ENCODE data around the gene NRXN3. TPM values are rescaled to one million over a fixed set of nuclear protein-coding genes. Genes with fewer than 3 reads are reported as not detected.

Gene NRXN3
- total RNA-seq, 1 donor: 2.5 TPM

DNA sequence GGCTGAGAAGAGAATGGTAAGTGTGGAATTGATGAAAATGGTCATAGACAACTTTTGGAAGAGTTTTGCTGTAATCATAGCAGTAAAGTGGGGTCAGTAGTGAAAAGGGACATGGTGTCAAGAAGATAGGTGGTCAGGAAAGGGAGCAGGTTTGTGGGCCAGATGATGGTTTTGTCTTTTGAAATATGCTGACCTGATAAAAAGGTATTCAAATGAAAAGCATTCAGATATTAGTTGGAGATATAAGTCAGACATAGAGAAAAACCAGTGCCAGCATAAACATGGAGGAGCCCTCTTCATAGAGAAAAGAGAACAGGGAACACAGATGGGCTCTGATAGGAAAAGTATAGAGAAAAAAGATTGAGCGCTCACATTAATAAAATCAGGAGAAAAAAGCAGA, 518.3 kb downstream of the NRXN3 start:
- Histone ChIP-seq H3K36me3 (ENCODE audit: insufficient read depth, low read length) (no peaks in the 10 kb centered on the region), H3K4me1 (ENCODE audit: insufficient read depth, low read length) (no peaks in the 10 kb centered on the region), H3K9me3 (ENCODE audit: low read depth, low read length) (no peaks in the 10 kb centered on the region), H3K4me3 (ENCODE audit: insufficient read depth, low read length) (no peak overlapping the region), H3K27ac (ENCODE audit: low read depth, low read length) (no peak overlapping the region), H3K79me2 (ENCODE audit: insufficient read depth, low read length) (no peaks in the 10 kb centered on the region), H3K4me2 (ENCODE audit: insufficient read depth, low read length) (no peak overlapping the region), H2AFZ (ENCODE audit: low read length) (no peak overlapping the region), H4K20me1 (ENCODE audit: insufficient read depth, low read length) (no peaks in the 10 kb centered on the region), H3K27me3 (ENCODE audit: insufficient read depth, low read length) (no peaks in the 10 kb centered on the region)
- TF ChIP-seq, protein P1, sequence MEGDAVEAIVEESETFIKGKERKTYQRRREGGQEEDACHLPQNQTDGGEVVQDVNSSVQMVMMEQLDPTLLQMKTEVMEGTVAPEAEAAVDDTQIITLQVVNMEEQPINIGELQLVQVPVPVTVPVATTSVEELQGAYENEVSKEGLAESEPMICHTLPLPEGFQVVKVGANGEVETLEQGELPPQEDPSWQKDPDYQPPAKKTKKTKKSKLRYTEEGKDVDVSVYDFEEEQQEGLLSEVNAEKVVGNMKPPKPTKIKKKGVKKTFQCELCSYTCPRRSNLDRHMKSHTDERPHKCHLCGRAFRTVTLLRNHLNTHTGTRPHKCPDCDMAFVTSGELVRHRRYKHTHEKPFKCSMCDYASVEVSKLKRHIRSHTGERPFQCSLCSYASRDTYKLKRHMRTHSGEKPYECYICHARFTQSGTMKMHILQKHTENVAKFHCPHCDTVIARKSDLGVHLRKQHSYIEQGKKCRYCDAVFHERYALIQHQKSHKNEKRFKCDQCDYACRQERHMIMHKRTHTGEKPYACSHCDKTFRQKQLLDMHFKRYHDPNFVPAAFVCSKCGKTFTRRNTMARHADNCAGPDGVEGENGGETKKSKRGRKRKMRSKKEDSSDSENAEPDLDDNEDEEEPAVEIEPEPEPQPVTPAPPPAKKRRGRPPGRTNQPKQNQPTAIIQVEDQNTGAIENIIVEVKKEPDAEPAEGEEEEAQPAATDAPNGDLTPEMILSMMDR (IDR thresholded peaks at IDR 0.05; ENCODE audit: extremely low read depth, low read depth, low read length): no peak
- DNase-seq (ENCODE audit: insufficient read length, low spot score, missing footprints): no peak

DNA sequence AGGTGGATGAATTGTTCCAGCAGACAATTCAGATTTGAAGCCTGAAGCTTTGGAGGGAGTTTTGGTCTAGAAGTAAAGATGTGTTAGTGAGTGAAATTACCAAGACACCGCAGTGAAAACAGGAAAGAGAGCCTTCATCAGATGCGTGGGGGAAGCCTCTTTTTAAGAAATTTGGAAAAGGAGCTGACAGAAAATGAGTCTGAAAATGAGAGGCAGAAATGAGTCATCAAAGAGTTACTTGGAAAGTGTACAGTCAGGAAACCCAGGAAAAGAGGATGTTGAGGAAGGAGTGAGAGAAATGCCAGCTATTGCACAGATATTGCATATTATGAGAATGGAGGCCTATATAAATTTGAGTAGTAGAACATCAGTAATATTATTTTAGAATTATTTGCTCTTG, 520.7 kb downstream of the NRXN3 start:
- H3K4me1 ChIP-seq (ENCODE audit: insufficient read depth, low read length): no peaks in the 10 kb centered on the region
- H3K9me3 ChIP-seq (ENCODE audit: low read depth, low read length): no peaks in the 10 kb centered on the region
- H3K36me3 ChIP-seq (ENCODE audit: insufficient read depth, low read length): no peaks in the 10 kb centered on the region
- H3K4me2 ChIP-seq (ENCODE audit: insufficient read depth, low read length): no peak overlapping the region
- DNase-seq (ENCODE audit: insufficient read length, low spot score, missing footprints): no peak
- H3K4me3 ChIP-seq (ENCODE audit: insufficient read depth, low read length): no peak overlapping the region
- no peak overlapping the region for H2AFZ ChIP-seq (ENCODE audit: low read length)
- H3K27me3 ChIP-seq (ENCODE audit: insufficient read depth, low read length): no peaks in the 10 kb centered on the region
- TF ChIP-seq, protein P1 (IDR thresholded peaks at IDR 0.05; ENCODE audit: extremely low read depth, low read depth, low read length): no peak
- H3K27ac ChIP-seq (ENCODE audit: low read depth, low read length): no peak overlapping the region
- H4K20me1 ChIP-seq (ENCODE audit: insufficient read depth, low read length): no peaks in the 10 kb centered on the region
- no peaks in the 10 kb centered on the region for H3K79me2 ChIP-seq (ENCODE audit: insufficient read depth, low read length)

DNA sequence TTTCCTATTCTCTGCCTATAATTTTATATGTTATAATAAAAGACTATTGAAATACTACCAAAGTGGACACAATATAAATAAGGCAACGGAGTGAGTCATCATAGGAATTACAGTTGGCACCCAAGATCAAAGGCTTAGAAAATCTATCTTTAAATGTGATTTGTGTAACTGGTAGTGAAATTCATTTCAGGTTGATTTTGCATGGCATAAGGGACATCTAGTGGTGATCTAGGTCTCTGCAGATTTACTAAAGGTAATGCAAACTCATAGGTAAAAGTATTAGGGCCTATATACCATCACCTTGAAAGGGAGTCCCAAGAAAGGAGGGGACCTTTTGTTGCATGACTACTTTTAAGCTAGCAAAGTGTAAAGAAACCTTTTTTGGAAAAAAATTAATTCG, 527.2 kb downstream of the NRXN3 start:
- TF ChIP-seq, protein P1 (IDR thresholded peaks at IDR 0.05; ENCODE audit: extremely low read depth, low read depth, low read length): peak; percentile 55
- H3K27ac ChIP-seq (ENCODE audit: low read depth, low read length): no peak overlapping the region
- no peaks in the 10 kb centered on the region for H3K36me3 ChIP-seq (ENCODE audit: insufficient read depth, low read length)
- no peak overlapping the region for H3K4me2 ChIP-seq (ENCODE audit: insufficient read depth, low read length)
- H3K79me2 ChIP-seq (ENCODE audit: insufficient read depth, low read length): no peaks in the 10 kb centered on the region
- H2AFZ ChIP-seq (ENCODE audit: low read length): no peak overlapping the region
- no peaks in the 10 kb centered on the region for H3K4me1 ChIP-seq (ENCODE audit: insufficient read depth, low read length)
- no peaks in the 10 kb centered on the region for H3K9me3 ChIP-seq (ENCODE audit: low read depth, low read length)
- no peak overlapping the region for H3K4me3 ChIP-seq (ENCODE audit: insufficient read depth, low read length)
- DNase-seq (ENCODE audit: insufficient read length, low spot score, missing footprints): peak; percentile 26
- no peaks in the 10 kb centered on the region for H4K20me1 ChIP-seq (ENCODE audit: insufficient read depth, low read length)
- no peaks in the 10 kb centered on the region for H3K27me3 ChIP-seq (ENCODE audit: insufficient read depth, low read length)

- Histone ChIP-seq H3K4me3 (ENCODE audit: insufficient read depth, low read length) (no peak overlapping the region), H3K4me2 (ENCODE audit: insufficient read depth, low read length) (no peak overlapping the region), H2AFZ (ENCODE audit: low read length) (no peak overlapping the region), H4K20me1 (ENCODE audit: insufficient read depth, low read length) (no peaks in the 10 kb centered on the region), H3K27ac (ENCODE audit: low read depth, low read length) (no peak overlapping the region), H3K36me3 (ENCODE audit: insufficient read depth, low read length) (no peaks in the 10 kb centered on the region), H3K4me1 (ENCODE audit: insufficient read depth, low read length) (no peaks in the 10 kb centered on the region), H3K9me3 (ENCODE audit: low read depth, low read length) (no peaks in the 10 kb centered on the region), H3K79me2 (ENCODE audit: insufficient read depth, low read length) (no peaks in the 10 kb centered on the region), H3K27me3 (ENCODE audit: insufficient read depth, low read length) (no peaks in the 10 kb centered on the region)
- TF ChIP-seq, protein P1 (IDR thresholded peaks at IDR 0.05; ENCODE audit: extremely low read depth, low read depth, low read length): no peak
- no peak for DNase-seq (ENCODE audit: insufficient read length, low spot score, missing footprints)
These were observed 528.8 kb downstream of the NRXN3 start for GRCh38 chr14:78698991-78699390.

Data from osteoblast (primary cell).